PC-9 (cell line): ENCODE measurements around the gene NTF3. TPM values are rescaled to one million over a fixed set of nuclear protein-coding genes. Genes with fewer than 3 reads are reported as not detected.

Experiments
- BruUV-seq: library from RNA; stranded (reverse); fragments of 400-500 nt; replicated peaks from 2 replicates; lab custom pipeline; 2021; lab: Mats Ljungman, UMichigan
- CTCF ChIA-PET: fragments of 300-600 bp; sonication (Branson Sonifier 250); formaldehyde crosslinking; loops from one replicate; lab custom pipeline; 2022; ENCODE audit warnings: antibody characterized with exemption; lab: Charles Lee
- POLR2A ChIA-PET: fragments of 300-600 bp; sonication (Branson Sonifier 250); formaldehyde crosslinking; loops from one replicate; lab custom pipeline; 2022; ENCODE audit warnings: antibody characterized with exemption; ENCODE audit not compliant: unreplicated experiment; lab: Charles Lee
- DNase-seq, 2 experiments: peaks; one replicate each; pipeline versions ENCODE4 v3.0.0 to v3.0.0-alpha.2; 2015 to 2022; ENCODE audit warnings: mixed read lengths in 1 of 2
- H2AFZ ChIP-seq: fragments of 200-600 bp; sonication (generic); 2 replicates; pipeline ENCODE4 v1.8.1; 2017; ENCODE audit warnings: antibody characterized with exemption
- H3F3A ChIP-seq: fragments of 200-600 bp; sonication (generic); 2 replicates; pipeline ENCODE4 v1.8.1; 2017; ENCODE audit warnings: antibody characterized with exemption, mild to moderate bottlenecking, low read depth; ENCODE audit not compliant: insufficient read depth
- H3K27ac ChIP-seq: fragments of 200-600 bp; sonication (generic); 2 replicates; pipeline ENCODE4 v1.6.1; 2016; ENCODE audit warnings: mixed run types
- H3K27me3 ChIP-seq: fragments of 200-600 bp; sonication (generic); 2 replicates; pipeline ENCODE4 v1.6.1; 2016; ENCODE audit warnings: low read depth, mixed run types; ENCODE audit not compliant: insufficient read depth
- H3K36me3 ChIP-seq: fragments of 200-600 bp; sonication (generic); 2 replicates; pipeline ENCODE4 v1.6.1; 2016; ENCODE audit warnings: low read depth, mixed run types
- H3K4me1 ChIP-seq: fragments of 200-600 bp; sonication (generic); replicated peaks from 2 replicates; pipeline ENCODE4 v1.6.1; 2016; ENCODE audit warnings: mixed run types; ENCODE audit not compliant: insufficient read depth
- H3K4me2 ChIP-seq: fragments of 200-600 bp; sonication (generic); 2 replicates; pipeline ENCODE4 v1.6.1; 2017; ENCODE audit warnings: mixed run types
- H3K4me3 ChIP-seq: fragments of 200-600 bp; sonication (generic); 2 replicates; pipeline ENCODE4 v1.6.1; 2016; ENCODE audit warnings: mixed run types
- H3K79me2 ChIP-seq: fragments of 200-600 bp; sonication (generic); 2 replicates; pipeline ENCODE4 v1.6.1; 2017; ENCODE audit warnings: low read depth, mixed run types
- H3K9me2 ChIP-seq: fragments of 200-600 bp; sonication (generic); 2 replicates; pipeline ENCODE4 v1.8.1; 2017; ENCODE audit warnings: mild to moderate bottlenecking; ENCODE audit not compliant: insufficient read depth
- H3K9me3 ChIP-seq: fragments of 200-600 bp; sonication (generic); 2 replicates; pipeline ENCODE4 v1.8.1; 2016; ENCODE audit warnings: low read depth; ENCODE audit not compliant: insufficient read depth
- H4K20me1 ChIP-seq: fragments of 200-600 bp; sonication (generic); 2 replicates; pipeline ENCODE4 v1.8.1; 2017; ENCODE audit not compliant: insufficient read depth
- CTCF ChIP-seq: fragments of 200-600 bp; sonication (generic); conservative IDR thresholded peaks from 2 replicates; pipeline ENCODE4 v1.6.1; 2017; ENCODE audit warnings: mixed run types, antibody characterized with exemption, mild to moderate bottlenecking, moderate library complexity
- EZH2 ChIP-seq: fragments of 200-600 bp; sonication (generic); IDR thresholded peaks from 2 replicates; pipeline ENCODE4 v1.8.0; 2017; ENCODE audit warnings: antibody characterized with exemption, low read depth
- intact Hi-C: fragments of 100-400 bp; cut with micrococcal nuclease; formaldehyde crosslinking; loops from one replicate; pipeline ENCODE4 v1.10.0; 2022; ENCODE audit not compliant: unreplicated experiment
- total RNA-seq: library from RNA; stranded (reverse); gene quantifications from 2 replicates; pipeline ENCODE4 v1.2.3, GENCODE V29; 2021

Gene NTF3
- total RNA-seq, 1 experiment from 2014 or later, result not detected

GRCh38 chr12:5494343-5494742 is 62.4 kb downstream of the NTF3 start:
- H3K9me2 ChIP-seq, result no peaks in the 10 kb centered on the region

GRCh38 chr12:5497329-5498053 is 65.6 kb downstream of the NTF3 start:
- no peak for TF ChIP-seq EZH2
- no peak for TF ChIP-seq CTCF
- H2AFZ ChIP-seq, result no peak overlapping the region
- no peak for DNase-seq
- H3K4me2 ChIP-seq, result no peak overlapping the region
- H3K9me2 ChIP-seq, result no peaks in the 10 kb centered on the region
- no TSS peak for BruUV-seq
- peaks cover 98% of the 10 kb centered on the region for H3K27me3 ChIP-seq
- H3K27ac ChIP-seq, result no peak overlapping the region
- no peaks in the 10 kb centered on the region for H3K36me3 ChIP-seq
- no peaks in the 10 kb centered on the region for H4K20me1 ChIP-seq
- H3K9me3 ChIP-seq, result no peaks in the 10 kb centered on the region
- intact Hi-C loops, result no loop called here
- no peak overlapping the region for H3K4me3 ChIP-seq
- POLR2A ChIA-PET, result no interaction called here
- no peaks in the 10 kb centered on the region for H3K79me2 ChIP-seq
- CTCF ChIA-PET, result no interaction called here
- H3F3A ChIP-seq, result no peaks in the 10 kb centered on the region
- no peaks in the 10 kb centered on the region for H3K4me1 ChIP-seq

More at GRCh38 chr12:5494343-5494742, 62.4 kb downstream of the NTF3 start:
- Histone ChIP-seq H3K27ac (no peak overlapping the region), H2AFZ (no peak overlapping the region), H3K4me3 (no peak overlapping the region), H3K36me3 (no peaks in the 10 kb centered on the region), H3K79me2 (no peaks in the 10 kb centered on the region), H3K9me3 (no peaks in the 10 kb centered on the region), H3F3A (no peaks in the 10 kb centered on the region), H3K4me1 (no peaks in the 10 kb centered on the region), H3K4me2 (no peak overlapping the region), H3K27me3 (peaks cover 98% of the 10 kb centered on the region), H4K20me1 (no peaks in the 10 kb centered on the region)
- intact Hi-C loops, result no loop called here
- POLR2A ChIA-PET, result no interaction called here
- CTCF ChIA-PET, result no interaction called here
- TF ChIP-seq CTCF (no peak), EZH2 (no peak)
- no TSS peak for BruUV-seq
- DNase-seq, result no peak

GRCh38 chr12:5498076-5498475 is 66.2 kb downstream of the NTF3 start:
- no peak overlapping the region for H3K4me2 ChIP-seq
- no peaks in the 10 kb centered on the region for H3K9me2 ChIP-seq
- peaks cover 98% of the 10 kb centered on the region for H3K27me3 ChIP-seq
- CTCF ChIA-PET, result no interaction called here
- no peak overlapping the region for H3K27ac ChIP-seq
- POLR2A ChIA-PET, result no interaction called here
- H3K4me1 ChIP-seq, result no peaks in the 10 kb centered on the region
- intact Hi-C loops, result no loop called here
- no peaks in the 10 kb centered on the region for H3F3A ChIP-seq
- TF ChIP-seq EZH2, result no peak
- TF ChIP-seq CTCF, result no peak
- H3K79me2 ChIP-seq, result no peaks in the 10 kb centered on the region
- no peaks in the 10 kb centered on the region for H3K36me3 ChIP-seq
- H3K9me3 ChIP-seq, result no peaks in the 10 kb centered on the region
- H4K20me1 ChIP-seq, result no peaks in the 10 kb centered on the region
- no peak for DNase-seq
- BruUV-seq, result no TSS peak
- H2AFZ ChIP-seq, result no peak overlapping the region
- no peak overlapping the region for H3K4me3 ChIP-seq
